GM21423 (cell line): ENCODE data around the gene ABHD17A.
A peak's percentile ranks its signal among the peaks of the same experiment; 100 is the strongest.
"Not testable (repeated sequence)": the region's sequence is repeated elsewhere in the genome, so short reads cannot be mapped to it uniquely, and the experiment has no call there.

Experiments used
- ATAC-seq: cut with Tn5 transposase; IDR thresholded peaks from one replicate; pipeline ENCODE4 v1.9.1; 2021; ENCODE audit warnings: mild to moderate bottlenecking, moderate library complexity; ENCODE audit not compliant: unreplicated experiment

The ABHD17A gene

GRCh38 chr19:1882089-1882785 is 3.1 kb downstream of the ABHD17A start:
- ATAC-seq, result no peak

- not testable (repeated sequence) for ATAC-seq
These were observed 3.8 kb downstream of the ABHD17A start for GRCh38 chr19:1881393-1882088.

GRCh38 chr19:1880611-1881392 is 4.5 kb downstream of the ABHD17A start:
- ATAC-seq, result no peak

- ATAC-seq, result not testable (repeated sequence)
These were observed 5.3 kb downstream of the ABHD17A start for GRCh38 chr19:1879982-1880381.

- not testable (repeated sequence) for ATAC-seq
These were observed 6.7 kb downstream of the ABHD17A start for GRCh38 chr19:1878583-1878982.

GRCh38 chr19:1877280-1877660 is 8.0 kb downstream of the ABHD17A start:
- not testable (repeated sequence) for ATAC-seq

GRCh38 chr19:1876496-1877279 is 8.6 kb downstream of the ABHD17A start:
- ATAC-seq, result peak; percentile 21

- peak; percentile 89 for ATAC-seq
These were observed 9.4 kb downstream of the ABHD17A start for GRCh38 chr19:1875646-1876495.

GRCh38 chr19:1875265-1875645 is 10.0 kb downstream of the ABHD17A start:
- ATAC-seq, result peak; percentile 5

GRCh38 chr19:1874554-1875185 is 10.6 kb downstream of the ABHD17A start:
- ATAC-seq, result no peak

- ATAC-seq, result no peak
These were observed 11.5 kb downstream of the ABHD17A start for GRCh38 chr19:1873524-1874473.

GRCh38 chr19:1872807-1873523 is 12.3 kb downstream of the ABHD17A start:
- ATAC-seq, result no peak

GRCh38 chr19:1871630-1872029 is 13.7 kb downstream of the ABHD17A start:
- ATAC-seq, result no peak

GRCh38 chr19:1871140-1871597 is 14.1 kb downstream of the ABHD17A start:
- no peak for ATAC-seq

- no peak for ATAC-seq
These were observed 16.3 kb downstream of the ABHD17A start for GRCh38 chr19:1868971-1869370.

- ATAC-seq, result no peak
These were observed 18.0 kb downstream of the ABHD17A start for GRCh38 chr19:1867349-1867724.

- no peak for ATAC-seq
These were observed 18.5 kb downstream of the ABHD17A start for GRCh38 chr19:1866693-1867348.
